NCI-H146 treated with DMSO at 0.1 percent for 48 hours (cell line): ENCODE measurements around the gene SFXN1.

Source experiments
- DNase-seq: peaks from one replicate; lab custom pipeline; 2025; ENCODE audit not compliant: unreplicated experiment; lab: John Stamatoyannopoulos, UW

Gene SFXN1

GRCh38 chr5:175538576-175538975 is 60.2 kb downstream of the SFXN1 start:
- no peak for DNase-seq

GRCh38 chr5:175539936-175540335 is 61.6 kb downstream of the SFXN1 start:
- DNase-seq: no peak

GRCh38 chr5:175541264-175541663 is 62.9 kb downstream of the SFXN1 start:
- DNase-seq: no peak

- no peak for DNase-seq
Observed at GRCh38 chr5:175542232-175542965, 64.0 kb downstream of the SFXN1 start.

- DNase-seq: no peak
Observed at GRCh38 chr5:175542966-175543235, 64.5 kb downstream of the SFXN1 start.

GRCh38 chr5:175544108-175544511 is 65.8 kb downstream of the SFXN1 start:
- DNase-seq: no peak

GRCh38 chr5:175544586-175544985 is 66.2 kb downstream of the SFXN1 start:
- no peak for DNase-seq

- no peak for DNase-seq
Observed at GRCh38 chr5:175547842-175548241, 69.5 kb downstream of the SFXN1 start.

GRCh38 chr5:175548626-175549311 is 70.4 kb downstream of the SFXN1 start:
- no peak for DNase-seq

GRCh38 chr5:175550055-175550805 is 71.9 kb downstream of the SFXN1 start:
- DNase-seq: no peak

GRCh38 chr5:175551266-175551665 is 72.9 kb downstream of the SFXN1 start:
- no peak for DNase-seq

GRCh38 chr5:175554296-175554695 is 75.9 kb downstream of the SFXN1 start:
- DNase-seq: no peak

- DNase-seq: no peak
Observed at GRCh38 chr5:175555168-175555785, 76.9 kb downstream of the SFXN1 start.

- DNase-seq: no peak
Observed at GRCh38 chr5:175556794-175557193, 78.4 kb downstream of the SFXN1 start.

GRCh38 chr5:175557778-175558177 is 79.4 kb downstream of the SFXN1 start:
- no peak for DNase-seq

GRCh38 chr5:175558801-175559480 is 80.6 kb downstream of the SFXN1 start:
- no peak for DNase-seq

GRCh38 chr5:175560011-175560410 is 81.7 kb downstream of the SFXN1 start:
- DNase-seq: no peak

- DNase-seq: no peak
Observed at GRCh38 chr5:175561085-175561484, 82.7 kb downstream of the SFXN1 start.

GRCh38 chr5:175564716-175565115 is 86.4 kb downstream of the SFXN1 start:
- DNase-seq: no peak

GRCh38 chr5:175566697-175567096 is 88.3 kb downstream of the SFXN1 start:
- no peak for DNase-seq

- no peak for DNase-seq
Observed at GRCh38 chr5:175567954-175568353, 89.6 kb downstream of the SFXN1 start.
